ENCODE results near the gene RPS18.

The RPS18 gene

DNA sequence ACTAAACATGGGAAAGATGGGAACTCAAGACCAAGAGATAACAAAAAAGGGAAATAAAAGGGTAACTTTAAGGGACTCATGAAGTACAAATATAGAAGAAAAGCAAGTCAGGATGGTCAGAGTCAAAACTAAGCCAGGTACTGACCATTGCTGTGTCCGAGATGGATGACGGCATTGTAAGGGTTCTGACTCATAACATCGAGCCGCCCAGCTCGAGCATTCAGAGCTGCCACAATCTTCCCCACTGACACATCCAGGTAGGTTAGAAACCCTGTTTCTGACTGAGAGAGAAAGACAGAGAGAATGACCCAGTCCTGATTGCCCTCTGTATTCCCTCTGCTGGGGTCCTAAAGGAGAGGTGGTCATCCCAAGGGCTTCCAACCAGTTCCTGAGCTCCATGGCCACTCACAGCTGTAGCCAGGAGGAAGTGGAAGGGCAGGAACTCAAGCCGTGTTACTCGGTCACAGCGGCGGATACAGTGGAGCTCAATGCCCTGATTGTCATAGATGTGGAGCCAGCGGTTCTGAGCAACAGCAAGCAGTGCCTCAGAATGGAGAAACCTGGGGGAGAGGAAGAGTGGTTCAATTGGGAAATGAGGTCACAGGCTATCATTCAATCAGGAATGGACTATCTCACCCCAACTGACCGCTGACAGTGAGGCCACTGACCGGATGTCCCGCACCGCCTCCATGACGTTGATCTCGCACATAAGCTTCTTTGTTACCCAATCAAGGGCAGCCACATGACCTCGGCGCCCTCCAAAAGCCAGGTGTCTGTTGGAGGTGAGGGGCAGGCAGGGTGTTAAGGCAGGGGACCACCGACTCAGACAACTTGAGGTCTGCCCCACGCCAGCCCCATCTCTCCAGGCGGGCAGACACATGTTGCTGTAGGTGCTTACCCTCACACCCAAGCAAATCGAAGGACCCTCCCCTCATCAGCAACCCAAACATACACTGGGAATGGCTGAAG, 15.4 kb downstream of the RPS18 start:
- no peak for DNase-seq
- TF ChIP-seq, protein P1, sequence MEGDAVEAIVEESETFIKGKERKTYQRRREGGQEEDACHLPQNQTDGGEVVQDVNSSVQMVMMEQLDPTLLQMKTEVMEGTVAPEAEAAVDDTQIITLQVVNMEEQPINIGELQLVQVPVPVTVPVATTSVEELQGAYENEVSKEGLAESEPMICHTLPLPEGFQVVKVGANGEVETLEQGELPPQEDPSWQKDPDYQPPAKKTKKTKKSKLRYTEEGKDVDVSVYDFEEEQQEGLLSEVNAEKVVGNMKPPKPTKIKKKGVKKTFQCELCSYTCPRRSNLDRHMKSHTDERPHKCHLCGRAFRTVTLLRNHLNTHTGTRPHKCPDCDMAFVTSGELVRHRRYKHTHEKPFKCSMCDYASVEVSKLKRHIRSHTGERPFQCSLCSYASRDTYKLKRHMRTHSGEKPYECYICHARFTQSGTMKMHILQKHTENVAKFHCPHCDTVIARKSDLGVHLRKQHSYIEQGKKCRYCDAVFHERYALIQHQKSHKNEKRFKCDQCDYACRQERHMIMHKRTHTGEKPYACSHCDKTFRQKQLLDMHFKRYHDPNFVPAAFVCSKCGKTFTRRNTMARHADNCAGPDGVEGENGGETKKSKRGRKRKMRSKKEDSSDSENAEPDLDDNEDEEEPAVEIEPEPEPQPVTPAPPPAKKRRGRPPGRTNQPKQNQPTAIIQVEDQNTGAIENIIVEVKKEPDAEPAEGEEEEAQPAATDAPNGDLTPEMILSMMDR (IDR thresholded peaks at IDR 0.05; ENCODE audit: low read depth, low read length) = no peak
- no peak overlapping the region for H3K4me3 ChIP-seq (ENCODE audit: low read depth, low read length)
- no peak overlapping the region for H3K27ac ChIP-seq
- no peaks in the 10 kb centered on the region for H3K27me3 ChIP-seq (ENCODE audit: insufficient read depth, low read depth, severe bottlenecking)
- H3K36me3 ChIP-seq = peaks cover 73% of the 10 kb centered on the region
- no peaks in the 10 kb centered on the region for H3K9me3 ChIP-seq (ENCODE audit: severe bottlenecking)

GRCh38 chr6:33288141-33288920, 16.5 kb downstream of the RPS18 start:
- peak overlapping the region; percentile 62 for H3K27ac ChIP-seq
- DNase-seq = no peak

DNA sequence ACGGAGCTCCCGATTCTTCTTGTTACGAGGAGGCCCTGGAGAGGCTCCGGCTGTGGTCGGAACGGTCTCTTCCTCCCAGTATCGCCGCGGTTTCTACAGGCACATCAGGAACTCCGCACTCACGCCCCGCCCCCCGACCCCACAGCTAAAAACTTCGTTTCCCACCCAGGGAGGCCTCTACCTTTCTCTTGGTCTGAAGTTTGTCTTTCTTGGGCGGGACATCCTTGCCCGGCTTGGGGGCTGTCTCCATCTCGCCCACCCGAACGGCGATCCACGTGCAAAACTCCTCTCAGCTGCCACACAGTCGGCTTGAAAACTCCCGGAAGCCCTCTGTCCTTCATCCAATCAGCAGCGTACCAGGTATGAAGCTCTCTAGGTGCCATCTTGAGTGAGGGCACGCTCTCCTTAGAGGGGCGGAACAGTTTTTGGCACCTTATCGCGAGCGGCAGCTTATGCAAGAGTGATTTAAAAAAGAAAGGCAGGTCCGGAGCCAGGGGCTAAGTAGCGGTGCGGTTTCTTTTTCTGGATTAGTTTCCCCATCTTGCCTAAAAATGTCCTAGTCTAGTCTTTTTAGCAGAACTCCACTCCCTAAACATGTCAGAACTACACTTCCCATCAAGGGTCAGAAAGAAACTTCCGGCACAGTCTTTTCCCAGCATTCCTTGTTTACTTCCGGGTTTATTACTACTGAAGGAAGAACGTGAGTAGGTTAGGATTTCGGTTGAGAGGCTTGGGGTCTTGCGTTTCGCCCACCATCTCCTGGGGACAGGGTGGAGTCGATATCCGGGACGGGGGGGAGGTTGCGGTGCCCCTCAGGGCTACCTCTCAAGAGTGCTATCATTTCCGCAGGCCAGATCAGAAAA, 17.3 kb downstream of the RPS18 start, which contains the start of the genes PFDN6 and WDR46:
Gene PFDN6, plus strand, starts transcription at position 681 of the 863 bp plus-strand sequence. CDS start 256 bp downstream, outside the sequence.
Gene WDR46, minus strand, starts transcription at position 319 of the 863 bp plus-strand sequence. Its CDS starts 69 bp downstream, at position 250.
- Histone ChIP-seq H3K9me3 (ENCODE audit: severe bottlenecking) (no peaks in the 10 kb centered on the region), H3K27me3 (ENCODE audit: insufficient read depth, low read depth, severe bottlenecking) (no peaks in the 10 kb centered on the region), H3K36me3 (peaks cover 74% of the 10 kb centered on the region), H3K4me3 (ENCODE audit: low read depth, low read length) (peak within 1 kb of the TSS; percentile 59), H3K27ac (peak within 1 kb of the TSS; percentile 62)
- TF ChIP-seq, protein P1 (IDR thresholded peaks at IDR 0.05; ENCODE audit: low read depth, low read length) = no peak
- peak; percentile 88 for DNase-seq

More at GRCh38 chr6:33288141-33288920, 16.5 kb downstream of the RPS18 start:
- H3K36me3 ChIP-seq = peaks cover 74% of the 10 kb centered on the region
- no peaks in the 10 kb centered on the region for H3K9me3 ChIP-seq (ENCODE audit: severe bottlenecking)
- peak overlapping the region; percentile 59 for H3K4me3 ChIP-seq (ENCODE audit: low read depth, low read length)
- H3K27me3 ChIP-seq (ENCODE audit: insufficient read depth, low read depth, severe bottlenecking) = no peaks in the 10 kb centered on the region
- TF ChIP-seq, protein P1 (IDR thresholded peaks at IDR 0.05; ENCODE audit: low read depth, low read length) = no peak

- Histone ChIP-seq H3K4me3 (ENCODE audit: low read depth, low read length) (peak overlapping the region; percentile 59), H3K27me3 (ENCODE audit: insufficient read depth, low read depth, severe bottlenecking) (no peaks in the 10 kb centered on the region), H3K9me3 (ENCODE audit: severe bottlenecking) (no peaks in the 10 kb centered on the region), H3K36me3 (peaks cover 74% of the 10 kb centered on the region), H3K27ac (peak overlapping the region; percentile 62)
- DNase-seq = no peak
- TF ChIP-seq, protein P1 (IDR thresholded peaks at IDR 0.05; ENCODE audit: low read depth, low read length) = no peak
Measured at GRCh38 chr6:33289784-33290315, 18.0 kb downstream of the RPS18 start.

DNA sequence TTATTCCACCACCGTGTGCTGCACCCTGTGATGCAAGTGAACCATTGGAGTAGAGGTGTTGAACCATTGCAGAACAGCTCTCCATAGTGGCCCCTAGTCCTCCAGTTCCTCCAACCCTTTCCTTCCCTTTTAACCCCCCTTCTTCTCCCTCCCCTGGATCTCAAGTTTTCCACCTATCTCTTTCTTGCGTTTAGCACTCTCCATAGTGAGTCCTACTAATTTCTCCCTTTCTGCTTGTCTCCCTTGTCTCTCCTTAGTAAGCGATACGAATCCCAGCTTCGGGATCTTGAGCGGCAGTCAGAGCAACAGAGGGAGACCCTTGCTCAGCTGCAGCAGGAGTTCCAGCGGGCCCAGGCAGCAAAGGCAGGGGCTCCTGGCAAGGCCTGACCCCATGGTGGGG, 18.6 kb downstream of the RPS18 start:
- H3K4me3 ChIP-seq (ENCODE audit: low read depth, low read length) = no peak overlapping the region
- no peaks in the 10 kb centered on the region for H3K9me3 ChIP-seq (ENCODE audit: severe bottlenecking)
- H3K36me3 ChIP-seq = peaks cover 74% of the 10 kb centered on the region
- H3K27ac ChIP-seq = no peak overlapping the region
- no peaks in the 10 kb centered on the region for H3K27me3 ChIP-seq (ENCODE audit: insufficient read depth, low read depth, severe bottlenecking)
- no peak for DNase-seq
- TF ChIP-seq, protein P1 (IDR thresholded peaks at IDR 0.05; ENCODE audit: low read depth, low read length) = no peak
